Neural cell (in vitro differentiated cells): ENCODE measurements around the gene CACNA1I.

ENCODE experiments used
- CTCF ChIP-seq: fragments of 450-650 bp; IDR thresholded peaks from 2 replicates; pipeline ENCODE4 v1.5.1; 2014; ENCODE audit warnings: antibody characterized with exemption, mild to moderate bottlenecking, moderate library complexity; ENCODE audit not compliant: poor library complexity, severe bottlenecking
- EP300 ChIP-seq: fragments of 450-650 bp; conservative IDR thresholded peaks from 2 replicates; pipeline ENCODE4 v1.6.1; 2014; ENCODE audit warnings: antibody characterized with exemption, mild to moderate bottlenecking, moderate library complexity; ENCODE audit not compliant: poor library complexity, severe bottlenecking
- EZH2 ChIP-seq: fragments of 200-600, 300-800 bp; shearing (Covaris generic), sonication (generic); IDR thresholded peaks from 2 replicates; pipeline ENCODE4 v1.6.1; 2014; ENCODE audit warnings: antibody characterized with exemption, low read length, borderline replicate concordance, mild to moderate bottlenecking; ENCODE audit not compliant: insufficient read depth, poor library complexity, severe bottlenecking
- POLR2AphosphoS5 ChIP-seq: IDR thresholded peaks from 2 replicates; pipeline ENCODE4 v1.6.1; 2012
- REST ChIP-seq: IDR thresholded peaks from 2 replicates; pipeline ENCODE4 v1.6.1; 2012; ENCODE audit warnings: borderline replicate concordance
- TAF1 ChIP-seq: IDR thresholded peaks from 2 replicates; pipeline ENCODE4 v1.6.1; 2012; ENCODE audit warnings: low read depth

GRCh38 chr22:39714321-39714720 lies 143.8 kb downstream of the CACNA1I start:
- TF ChIP-seq CTCF, result no peak
- no peak for TF ChIP-seq REST
- no peak for TF ChIP-seq EP300
- no peak for TF ChIP-seq POLR2AphosphoS5
- TF ChIP-seq TAF1, result no peak
- TF ChIP-seq EZH2, result no peak
